Measurements from ENCODE around the gene DDR2.

DDR2 gene

GRCh38 chr1:162674034-162674608 is 41.9 kb downstream of the DDR2 start:
- no peaks in the 10 kb centered on the region for H3K27me3 Mint-ChIP-seq

GRCh38 chr1:162676087-162676486 is 43.8 kb downstream of the DDR2 start:
- Mint-ChIP-seq H3K9me3 (ENCODE audit: low read depth) (no peaks in the 10 kb centered on the region), H3K27ac (no peak overlapping the region), H3K4me3 (no peak overlapping the region)

More at GRCh38 chr1:162674034-162674608, 41.9 kb downstream of the DDR2 start:
- no peaks in the 10 kb centered on the region for H3K9me3 Mint-ChIP-seq (ENCODE audit: low read depth)
- no peak overlapping the region for H3K27ac Mint-ChIP-seq
- H3K4me3 Mint-ChIP-seq, result no peak overlapping the region
- H3K36me3 Mint-ChIP-seq, result peaks cover 2% of the 10 kb centered on the region
- no peaks in the 10 kb centered on the region for H3K4me1 Mint-ChIP-seq (ENCODE audit: low read depth)

GRCh38 chr1:162676750-162677149 is 44.5 kb downstream of the DDR2 start:
- Mint-ChIP-seq H3K27ac (no peak overlapping the region), H3K4me3 (no peak overlapping the region), H3K4me1 (ENCODE audit: low read depth) (no peaks in the 10 kb centered on the region), H3K36me3 (peaks cover 5% of the 10 kb centered on the region), H3K9me3 (ENCODE audit: low read depth) (no peaks in the 10 kb centered on the region), H3K27me3 (no peaks in the 10 kb centered on the region)

More at GRCh38 chr1:162676087-162676486, 43.8 kb downstream of the DDR2 start:
- Mint-ChIP-seq H3K36me3 (peaks cover 3% of the 10 kb centered on the region), H3K4me1 (ENCODE audit: low read depth) (no peaks in the 10 kb centered on the region), H3K27me3 (no peaks in the 10 kb centered on the region)

GRCh38 chr1:162677607-162678371 is 45.5 kb downstream of the DDR2 start:
- Mint-ChIP-seq H3K36me3 (peaks cover 5% of the 10 kb centered on the region), H3K4me1 (ENCODE audit: low read depth) (no peaks in the 10 kb centered on the region), H3K27me3 (no peaks in the 10 kb centered on the region), H3K4me3 (no peak overlapping the region), H3K9me3 (ENCODE audit: low read depth) (no peaks in the 10 kb centered on the region), H3K27ac (no peak overlapping the region)

GRCh38 chr1:162678439-162678838 is 46.2 kb downstream of the DDR2 start:
- H3K9me3 Mint-ChIP-seq (ENCODE audit: low read depth), result no peaks in the 10 kb centered on the region
- no peak overlapping the region for H3K27ac Mint-ChIP-seq
- no peak overlapping the region for H3K4me3 Mint-ChIP-seq
- H3K36me3 Mint-ChIP-seq, result peaks cover 5% of the 10 kb centered on the region
- H3K27me3 Mint-ChIP-seq, result no peaks in the 10 kb centered on the region
- H3K4me1 Mint-ChIP-seq (ENCODE audit: low read depth), result no peaks in the 10 kb centered on the region

GRCh38 chr1:162679298-162679697 is 47.0 kb downstream of the DDR2 start:
- H3K36me3 Mint-ChIP-seq, result peaks cover 5% of the 10 kb centered on the region
- H3K27ac Mint-ChIP-seq, result no peak overlapping the region
- H3K4me3 Mint-ChIP-seq, result no peak overlapping the region
- no peaks in the 10 kb centered on the region for H3K9me3 Mint-ChIP-seq (ENCODE audit: low read depth)
- H3K4me1 Mint-ChIP-seq (ENCODE audit: low read depth), result no peaks in the 10 kb centered on the region
- no peaks in the 10 kb centered on the region for H3K27me3 Mint-ChIP-seq

GRCh38 chr1:162680419-162681121 is 48.3 kb downstream of the DDR2 start:
- Mint-ChIP-seq H3K4me1 (ENCODE audit: low read depth) (no peaks in the 10 kb centered on the region), H3K4me3 (no peak overlapping the region), H3K27ac (no peak overlapping the region), H3K36me3 (peaks cover 4% of the 10 kb centered on the region), H3K9me3 (ENCODE audit: low read depth) (no peaks in the 10 kb centered on the region), H3K27me3 (no peaks in the 10 kb centered on the region)

GRCh38 chr1:162681122-162681436 is 48.8 kb downstream of the DDR2 start:
- Mint-ChIP-seq H3K4me3 (no peak overlapping the region), H3K27ac (no peak overlapping the region), H3K4me1 (ENCODE audit: low read depth) (no peaks in the 10 kb centered on the region), H3K36me3 (peaks cover 4% of the 10 kb centered on the region), H3K9me3 (ENCODE audit: low read depth) (no peaks in the 10 kb centered on the region), H3K27me3 (no peaks in the 10 kb centered on the region)

- Mint-ChIP-seq H3K4me3 (no peak overlapping the region), H3K27me3 (no peaks in the 10 kb centered on the region), H3K9me3 (ENCODE audit: low read depth) (no peaks in the 10 kb centered on the region), H3K27ac (no peak overlapping the region), H3K4me1 (ENCODE audit: low read depth) (no peaks in the 10 kb centered on the region), H3K36me3 (peaks cover 4% of the 10 kb centered on the region)
These were observed 49.8 kb downstream of the DDR2 start for GRCh38 chr1:162682013-162682419.

GRCh38 chr1:162687870-162688269 is 55.6 kb downstream of the DDR2 start:
- Mint-ChIP-seq H3K36me3 (no peaks in the 10 kb centered on the region), H3K27me3 (peaks cover 2% of the 10 kb centered on the region), H3K27ac (no peak overlapping the region), H3K9me3 (ENCODE audit: low read depth) (no peaks in the 10 kb centered on the region), H3K4me3 (no peak overlapping the region), H3K4me1 (ENCODE audit: low read depth) (no peaks in the 10 kb centered on the region)

- H3K9me3 Mint-ChIP-seq (ENCODE audit: low read depth), result no peaks in the 10 kb centered on the region
- no peaks in the 10 kb centered on the region for H3K36me3 Mint-ChIP-seq
- H3K4me1 Mint-ChIP-seq (ENCODE audit: low read depth), result no peaks in the 10 kb centered on the region
- no peak overlapping the region for H3K4me3 Mint-ChIP-seq
- H3K27ac Mint-ChIP-seq, result no peak overlapping the region
- H3K27me3 Mint-ChIP-seq, result peaks cover 2% of the 10 kb centered on the region
These were observed 56.3 kb downstream of the DDR2 start for GRCh38 chr1:162688521-162688920.

- peaks cover 2% of the 10 kb centered on the region for H3K27me3 Mint-ChIP-seq
- no peak overlapping the region for H3K27ac Mint-ChIP-seq
- no peaks in the 10 kb centered on the region for H3K36me3 Mint-ChIP-seq
- H3K4me3 Mint-ChIP-seq, result no peak overlapping the region
- no peaks in the 10 kb centered on the region for H3K9me3 Mint-ChIP-seq (ENCODE audit: low read depth)
- H3K4me1 Mint-ChIP-seq (ENCODE audit: low read depth), result no peaks in the 10 kb centered on the region
These were observed 56.7 kb downstream of the DDR2 start for GRCh38 chr1:162688931-162689330.

GRCh38 chr1:162689745-162690671 is 57.7 kb downstream of the DDR2 start:
- H3K4me1 Mint-ChIP-seq (ENCODE audit: low read depth), result no peaks in the 10 kb centered on the region
- no peaks in the 10 kb centered on the region for H3K36me3 Mint-ChIP-seq
- H3K27me3 Mint-ChIP-seq, result peaks cover 7% of the 10 kb centered on the region
- H3K4me3 Mint-ChIP-seq, result no peak overlapping the region
- H3K9me3 Mint-ChIP-seq (ENCODE audit: low read depth), result no peaks in the 10 kb centered on the region
- H3K27ac Mint-ChIP-seq, result no peak overlapping the region

- H3K9me3 Mint-ChIP-seq (ENCODE audit: low read depth), result no peaks in the 10 kb centered on the region
- H3K27ac Mint-ChIP-seq, result no peak overlapping the region
- H3K27me3 Mint-ChIP-seq, result peaks cover 7% of the 10 kb centered on the region
- no peaks in the 10 kb centered on the region for H3K36me3 Mint-ChIP-seq
- H3K4me3 Mint-ChIP-seq, result no peak overlapping the region
- no peaks in the 10 kb centered on the region for H3K4me1 Mint-ChIP-seq (ENCODE audit: low read depth)
These were observed 58.6 kb downstream of the DDR2 start for GRCh38 chr1:162690672-162691434.

All from activated naive CD8-positive, alpha-beta T cell (primary cell).